BLaER1 (cell line): ENCODE data around the gene SLX4.
A peak's percentile ranks its signal among the peaks of the same experiment; 100 is the strongest.
"Not testable (repeated sequence)": the region's sequence is repeated elsewhere in the genome, so short reads cannot be mapped to it uniquely, and the experiment has no call there.

Experiments
- H3K27ac ChIP-seq: shearing (Covaris generic); formaldehyde crosslinking; 2 replicates; pipeline ENCODE4 v1.8.1; 2022
- H3K27me3 ChIP-seq: shearing (Covaris generic); formaldehyde crosslinking; 2 replicates; pipeline ENCODE4 v1.8.1; 2022
- H3K36me3 ChIP-seq: shearing (Covaris generic); formaldehyde crosslinking; 2 replicates; pipeline ENCODE4 v1.8.1; 2022
- H3K4me1 ChIP-seq: shearing (Covaris generic); formaldehyde crosslinking; 2 replicates; pipeline ENCODE4 v1.8.1; 2022
- H3K4me2 ChIP-seq: shearing (Covaris generic); formaldehyde crosslinking; 2 replicates; pipeline ENCODE4 v1.8.1; 2022
- H3K4me3 ChIP-seq: shearing (Covaris generic); formaldehyde crosslinking; 2 replicates; pipeline ENCODE4 v1.8.1; 2022
- H3K9ac ChIP-seq: shearing (Covaris generic); formaldehyde crosslinking; 2 replicates; pipeline ENCODE4 v1.8.1; 2022
- H3K9me3 ChIP-seq: shearing (Covaris generic); formaldehyde crosslinking; 2 replicates; pipeline ENCODE4 v1.8.1; 2022
- H4K20me1 ChIP-seq: shearing (Covaris generic); formaldehyde crosslinking; 2 replicates; pipeline ENCODE4 v1.8.1; 2022
- Cebpa-rat ChIP-seq: shearing (Covaris generic); IDR thresholded peaks from 2 replicates; pipeline ENCODE4 v1.8.1; 2022

The SLX4 gene

GRCh38 chr16:3611146-3611975, at the start of gene SLX4:
SLX4 (minus strand) TSS chr16:3611606; CDS start chr16:3608964, 2,642 bp downstream.
- H3K4me2 ChIP-seq = peak within 1 kb of the TSS; percentile 95
- peaks cover 21% of the 10 kb centered on the region for H3K36me3 ChIP-seq
- H3K4me1 ChIP-seq = peaks cover 43% of the 10 kb centered on the region
- no peak for TF ChIP-seq Cebpa-rat
- peak within 1 kb of the TSS; percentile 90 for H3K9ac ChIP-seq
- H3K27ac ChIP-seq = peak within 1 kb of the TSS; percentile 91
- H3K4me3 ChIP-seq = peak within 1 kb of the TSS; percentile 94
- H3K27me3 ChIP-seq = no peaks in the 10 kb centered on the region
- peaks cover 10% of the 10 kb centered on the region; the same call in 1 of the 2 replicates for H4K20me1 ChIP-seq
- 0 out of 2 replicates have a peak, but pooled peaks cover 2% of the 10 kb centered on the region for H3K9me3 ChIP-seq

- no peak for TF ChIP-seq Cebpa-rat
- Histone ChIP-seq H3K9me3 (no peaks in the 10 kb centered on the region), H3K27me3 (no peaks in the 10 kb centered on the region), H3K4me3 (no peak overlapping the region), H3K4me1 (peaks cover 9% of the 10 kb centered on the region), H3K9ac (no peak overlapping the region), H3K27ac (no peak overlapping the region), H3K4me2 (no peak overlapping the region), H3K36me3 (peaks cover 98% of the 10 kb centered on the region), H4K20me1 (peaks cover 52% of the 10 kb centered on the region)
These were observed 47.8 kb upstream of the SLX4 start for GRCh38 chr16:3659251-3659650.

GRCh38 chr16:3656491-3657468, 45.4 kb upstream of the SLX4 start:
- Histone ChIP-seq H3K9me3 (no peaks in the 10 kb centered on the region), H4K20me1 (peaks cover 38% of the 10 kb centered on the region), H3K9ac (no peak overlapping the region), H3K36me3 (peaks cover 98% of the 10 kb centered on the region), H3K4me1 (peaks cover 8% of the 10 kb centered on the region), H3K27me3 (no peaks in the 10 kb centered on the region), H3K4me2 (no peak overlapping the region), H3K4me3 (no peak overlapping the region), H3K27ac (no peak overlapping the region)
- no peak for TF ChIP-seq Cebpa-rat

GRCh38 chr16:3656160-3656490, 44.7 kb upstream of the SLX4 start:
- H3K9ac ChIP-seq, H3K4me1 ChIP-seq, H3K27me3 ChIP-seq, H3K9me3 ChIP-seq, H3K27ac ChIP-seq, H3K4me2 ChIP-seq, H3K4me3 ChIP-seq: not testable (repeated sequence)
- Histone ChIP-seq H3K36me3 (peaks cover 98% of the 10 kb centered on the region), H4K20me1 (peaks cover 32% of the 10 kb centered on the region)

GRCh38 chr16:3655396-3656159, 44.2 kb upstream of the SLX4 start:
- H3K4me3 ChIP-seq = no peak overlapping the region

GRCh38 chr16:3655030-3655395, 43.6 kb upstream of the SLX4 start:
- H4K20me1 ChIP-seq = peaks cover 26% of the 10 kb centered on the region; the same call in 1 of the 2 replicates
- H3K4me3 ChIP-seq = no peak overlapping the region
- no peaks in the 10 kb centered on the region for H3K9me3 ChIP-seq
- no peak overlapping the region for H3K4me2 ChIP-seq
- peaks cover 95% of the 10 kb centered on the region for H3K36me3 ChIP-seq
- no peak overlapping the region for H3K9ac ChIP-seq
- TF ChIP-seq Cebpa-rat = no peak
- no peaks in the 10 kb centered on the region for H3K27me3 ChIP-seq
- no peaks in the 10 kb centered on the region for H3K4me1 ChIP-seq
- H3K27ac ChIP-seq = no peak overlapping the region

More at GRCh38 chr16:3655396-3656159, 44.2 kb upstream of the SLX4 start:
- H3K27me3 ChIP-seq = no peaks in the 10 kb centered on the region
- no peaks in the 10 kb centered on the region for H3K4me1 ChIP-seq
- H3K9ac ChIP-seq = no peak overlapping the region
- H3K36me3 ChIP-seq = peaks cover 100% of the 10 kb centered on the region
- H4K20me1 ChIP-seq = peaks cover 31% of the 10 kb centered on the region; the same call in 1 of the 2 replicates
- TF ChIP-seq Cebpa-rat = no peak
- no peaks in the 10 kb centered on the region for H3K9me3 ChIP-seq
- H3K27ac ChIP-seq = no peak overlapping the region
- no peak overlapping the region for H3K4me2 ChIP-seq

GRCh38 chr16:3654249-3654991, 43.0 kb upstream of the SLX4 start, which contains the start of gene DNASE1:
DNASE1 (plus strand) TSS chr16:3654691; CDS start chr16:3655374, 683 bp downstream.
- H4K20me1 ChIP-seq = peaks cover 24% of the 10 kb centered on the region; the same call in 1 of the 2 replicates
- H3K9ac ChIP-seq = no peak within 1 kb of the TSS
- no peaks in the 10 kb centered on the region for H3K27me3 ChIP-seq
- H3K27ac ChIP-seq = no peak within 1 kb of the TSS
- no peaks in the 10 kb centered on the region for H3K9me3 ChIP-seq
- no peak within 1 kb of the TSS for H3K4me2 ChIP-seq
- H3K4me3 ChIP-seq = no peak within 1 kb of the TSS
- no peak for TF ChIP-seq Cebpa-rat
- no peaks in the 10 kb centered on the region for H3K4me1 ChIP-seq
- H3K36me3 ChIP-seq = peaks cover 89% of the 10 kb centered on the region

- no peak overlapping the region for H3K9ac ChIP-seq
- TF ChIP-seq Cebpa-rat = no peak
These were observed 41.2 kb upstream of the SLX4 start for GRCh38 chr16:3652373-3653195.

More at GRCh38 chr16:3652373-3653195, 41.2 kb upstream of the SLX4 start:
- Histone ChIP-seq H4K20me1 (peaks cover 15% of the 10 kb centered on the region; the same call in 1 of the 2 replicates), H3K9me3 (no peaks in the 10 kb centered on the region), H3K27ac (no peak overlapping the region), H3K36me3 (peaks cover 79% of the 10 kb centered on the region), H3K27me3 (no peaks in the 10 kb centered on the region), H3K4me1 (no peaks in the 10 kb centered on the region), H3K4me2 (no peak overlapping the region), H3K4me3 (no peak overlapping the region)
